H1 (cell line): ENCODE data around the gene MIPEP. TPM values are rescaled to one million over a fixed set of nuclear protein-coding genes. Genes with fewer than 3 reads are reported as not detected.

Source experiments
- CTCF ChIA-PET: fragments of 300-600 bp; sonication (Branson Sonifier 250); formaldehyde crosslinking; loops from one replicate; lab custom pipeline; 2021; ENCODE audit not compliant: partially characterized antibody; lab: Charles Lee
- POLR2A ChIA-PET: fragments of 300-600 bp; sonication (Branson Sonifier 250); formaldehyde crosslinking; loops from one replicate; lab custom pipeline; 2021; ENCODE audit warnings: inconsistent platforms; ENCODE audit not compliant: partially characterized antibody; lab: Charles Lee
- DNase-seq, 2 experiments: peaks; one replicate each; pipeline versions ENCODE4 v3.0.0 to v3.0.0-alpha.2; 2010 to 2022; ENCODE audit warnings: low spot score in 2 of 2, low read depth in 1 of 2, mixed read lengths in 1 of 2
- FAIRE-seq: peaks from 2 replicates; lab custom pipeline; 2011; peaks lifted over from hg19 to GRCh38; lab: Jason Lieb, UNC
- H2AFZ ChIP-seq: 2 replicates; pipeline ENCODE4 v1.8.1; 2012; ENCODE audit warnings: low read length, inconsistent platforms
- H2AK5ac ChIP-seq: 2 replicates; pipeline ENCODE4 v1.6.1; 2013; ENCODE audit warnings: low read depth, low read length
- H2BK120ac ChIP-seq: replicated peaks from 2 replicates; pipeline ENCODE3; 2013; ENCODE audit warnings: low read depth, low read length, inconsistent platforms
- H2BK12ac ChIP-seq: 2 replicates; pipeline ENCODE4 v1.6.1; 2013; ENCODE audit warnings: low read depth, low read length
- H2BK15ac ChIP-seq: 2 replicates; pipeline ENCODE4 v1.6.1; 2013; ENCODE audit warnings: low read length
- H2BK20ac ChIP-seq: 2 replicates; pipeline ENCODE4 v1.6.1; 2013; ENCODE audit warnings: low read length
- H2BK5ac ChIP-seq: 2 replicates; pipeline ENCODE4 v1.6.1; 2013; ENCODE audit warnings: low read depth, low read length
- H3K14ac ChIP-seq: 2 replicates; pipeline ENCODE4 v1.6.1; 2013; ENCODE audit warnings: inconsistent platforms; ENCODE audit not compliant: insufficient read length
- H3K18ac ChIP-seq: 2 replicates; pipeline ENCODE4 v1.6.1; 2013; ENCODE audit warnings: low read length; ENCODE audit errors: extremely low read depth
- H3K23ac ChIP-seq: 2 replicates; pipeline ENCODE4 v1.6.1; 2013; ENCODE audit warnings: inconsistent platforms; ENCODE audit not compliant: insufficient read length
- H3K23me2 ChIP-seq: 2 replicates; pipeline ENCODE4 v1.6.1; 2013; ENCODE audit warnings: low read depth, low read length
- H3K27ac ChIP-seq: 2 replicates; pipeline ENCODE4 v1.6.1; 2011; ENCODE audit warnings: low read depth, low read length, inconsistent platforms
- H3K27me3 ChIP-seq, 4 experiments: replicated peaks in 1 of 4; 1 replicate in 1 of 4; 2 replicates in 3 of 4; pipeline versions ENCODE4 v1.6.1 to v1.8.1; 2011 to 2013; ENCODE audit warnings: low read length in 3 of 4, mild to moderate bottlenecking in 3 of 4, inconsistent platforms in 2 of 4, mixed read lengths in 2 of 4, moderate library complexity in 1 of 4; ENCODE audit not compliant: control insufficient read depth in 3 of 4, insufficient read depth in 3 of 4; ENCODE audit errors: extremely low read depth in 1 of 4
- H3K36me3 ChIP-seq, 4 experiments: 2 replicates each; pipeline versions ENCODE4 v1.6.1 to v1.8.1; 2011 to 2013; ENCODE audit warnings: mild to moderate bottlenecking in 4 of 4, low read length in 3 of 4, moderate library complexity in 2 of 4, control low read depth in 1 of 4, inconsistent platforms in 1 of 4; ENCODE audit not compliant: insufficient read depth in 4 of 4, control insufficient read depth in 2 of 4
- H3K4ac ChIP-seq: replicated peaks from 2 replicates; pipeline ENCODE3; 2013; ENCODE audit warnings: low read length, low read depth, mixed read lengths, inconsistent platforms; ENCODE audit not compliant: insufficient read length
- H3K4me1 ChIP-seq, 4 experiments: replicated peaks in 1 of 4; 1 replicate in 1 of 4; 2 replicates in 3 of 4; pipeline versions ENCODE4 v1.6.1 to v1.8.1; 2011 to 2013; ENCODE audit warnings: low read length in 3 of 4, inconsistent platforms in 2 of 4, mixed read lengths in 1 of 4; ENCODE audit not compliant: insufficient read depth in 4 of 4, control insufficient read depth in 3 of 4
- H3K4me2 ChIP-seq, 2 experiments: 2 replicates each; pipeline versions ENCODE4 v1.6.1 to v1.8.1; 2011 to 2013; ENCODE audit warnings: low read depth in 2 of 2, low read length in 2 of 2, control low read depth in 1 of 2, inconsistent platforms in 1 of 2, mild to moderate bottlenecking in 1 of 2; ENCODE audit not compliant: insufficient read depth in 1 of 2
- H3K4me3 ChIP-seq, 4 experiments: fragments of 200-600, 300-600 bp in 1 of 4; sonication (generic), shearing (Covaris generic), sonication (Bioruptor Twin) in 1 of 4; 2 replicates each; pipeline versions ENCODE4 v1.5.1 to v1.8.1; 2011 to 2016; ENCODE audit warnings: low read length in 4 of 4, low read depth in 3 of 4, control low read depth in 2 of 4, inconsistent platforms in 2 of 4, mild to moderate bottlenecking in 2 of 4, mixed read lengths in 1 of 4, moderate library complexity in 1 of 4; ENCODE audit not compliant: insufficient read depth in 2 of 4; ENCODE audit errors: extremely low read depth in 1 of 4
- H3K56ac ChIP-seq: replicated peaks from 2 replicates; pipeline ENCODE3; 2013; ENCODE audit warnings: low read depth, mild to moderate bottlenecking, mixed read lengths, low read length, inconsistent platforms; ENCODE audit not compliant: insufficient read length
- H3K79me1 ChIP-seq: 2 replicates; pipeline ENCODE4 v1.6.1; 2013; ENCODE audit warnings: low read depth, low read length, control low read depth
- H3K79me2 ChIP-seq, 2 experiments: 2 replicates each; pipeline versions ENCODE4 v1.6.1 to v1.8.1; 2012 to 2013; ENCODE audit warnings: low read length in 2 of 2, mild to moderate bottlenecking in 2 of 2, inconsistent platforms in 1 of 2; ENCODE audit not compliant: insufficient read depth in 2 of 2, control insufficient read depth in 1 of 2
- H3K9ac ChIP-seq, 4 experiments: replicated peaks in 1 of 4; 1 replicate in 1 of 4; 2 replicates in 3 of 4; pipeline versions ENCODE4 v1.6.1 to v1.8.1; 2011 to 2013; ENCODE audit warnings: low read depth in 3 of 4, low read length in 3 of 4, control low read depth in 2 of 4, mild to moderate bottlenecking in 2 of 4, moderate library complexity in 2 of 4, inconsistent platforms in 1 of 4; ENCODE audit errors: extremely low read depth in 1 of 4
- H3K9me3 ChIP-seq, 2 experiments: 2 replicates each; pipeline versions ENCODE4 v1.6.1 to v1.8.1; 2012 to 2013; ENCODE audit warnings: mild to moderate bottlenecking in 2 of 2, moderate library complexity in 2 of 2, control low read depth in 1 of 2, inconsistent platforms in 1 of 2, low read depth in 1 of 2, low read length in 1 of 2, mixed read lengths in 1 of 2; ENCODE audit not compliant: insufficient read depth in 2 of 2
- H4K20me1 ChIP-seq, 2 experiments: replicated peaks in 1 of 2; 2 replicates each; pipeline versions ENCODE3 to v1.8.1; 2011 to 2013; ENCODE audit warnings: inconsistent platforms in 2 of 2, low read length in 2 of 2, mild to moderate bottlenecking in 1 of 2; ENCODE audit not compliant: insufficient read depth in 2 of 2, control insufficient read depth in 1 of 2
- H4K5ac ChIP-seq: 2 replicates; pipeline ENCODE4 v1.6.1; 2013; ENCODE audit warnings: low read length, low read depth, mixed read lengths, inconsistent platforms; ENCODE audit not compliant: insufficient read length
- H4K8ac ChIP-seq: 2 replicates; pipeline ENCODE4 v1.8.0; 2013; ENCODE audit warnings: mild to moderate bottlenecking, moderate library complexity, low read length, inconsistent platforms; ENCODE audit not compliant: insufficient read depth; ENCODE audit errors: extremely low read depth
- H4K91ac ChIP-seq: replicated peaks from 2 replicates; pipeline ENCODE3; 2013; ENCODE audit warnings: low read length, mixed read lengths, inconsistent platforms; ENCODE audit not compliant: insufficient read length
- CBX8 ChIP-seq: fragments of 300-800, 300-1000 bp; sonication (generic); IDR thresholded peaks from 2 replicates; pipeline ENCODE4 v1.7.1; 2016; ENCODE audit warnings: low read depth, low read length, borderline replicate concordance
- KDM1A ChIP-seq: fragments of 200-600, 300-600 bp; sonication (generic); IDR thresholded peaks from 2 replicates; pipeline ENCODE4 v1.7.1; 2016; ENCODE audit warnings: mild to moderate bottlenecking, low read length, borderline replicate concordance
- POU5F1 ChIP-seq: IDR thresholded peaks from 2 replicates; pipeline ENCODE4 v1.6.1; 2011; ENCODE audit warnings: low read depth, mild to moderate bottlenecking, low read length, moderate library complexity
- RAD21 ChIP-seq, 2 experiments: IDR thresholded peaks in 1 of 2; conservative IDR thresholded peaks in 1 of 2; 2 replicates each; pipeline ENCODE4 v1.6.1; 2011; ENCODE audit warnings: low read depth in 2 of 2, low read length in 2 of 2, improper control_type of control experiment in 1 of 2, inconsistent platforms in 1 of 2, mild to moderate bottlenecking in 1 of 2, moderate library complexity in 1 of 2
- RBBP5 ChIP-seq: IDR thresholded peaks from 2 replicates; pipeline ENCODE4 v1.7.1; 2012; ENCODE audit warnings: low read depth, mild to moderate bottlenecking, inconsistent platforms, low read length, moderate library complexity, borderline replicate concordance
- RXRA ChIP-seq: IDR thresholded peaks from 2 replicates; pipeline ENCODE4 v1.6.1; 2011; ENCODE audit warnings: low read depth, mild to moderate bottlenecking, low read length, moderate library complexity; ENCODE audit not compliant: insufficient read depth
- SAP30 ChIP-seq: fragments of 300-600 bp; sonication (generic); IDR thresholded peaks from 2 replicates; pipeline ENCODE4 v1.7.1; 2012; ENCODE audit warnings: low read length, moderate library complexity, mild to moderate bottlenecking, inconsistent platforms; ENCODE audit not compliant: insufficient read depth, insufficient replicate concordance
- SP4 ChIP-seq: IDR thresholded peaks from 2 replicates; pipeline ENCODE4 v1.6.1; 2012; ENCODE audit warnings: low read length, inconsistent platforms
- TBP ChIP-seq: IDR thresholded peaks from 2 replicates; pipeline ENCODE4 v1.6.1; 2011; ENCODE audit warnings: low read depth, low read length, improper control_type of control experiment
- YY1 ChIP-seq: IDR thresholded peaks from 2 replicates; pipeline ENCODE4 v1.6.1; 2011; ENCODE audit warnings: low read depth, mild to moderate bottlenecking, low read length
- WGBS, 2 experiments: shearing (Covaris generic) in 1 of 2; methylation state at CpG; one replicate each; pipeline versions ENCODE4 v1.1.6 to v1.1.7; 2013 to 2015; ENCODE audit warnings: low lambda C conversion rate in 2 of 2, mixed read lengths in 2 of 2, inconsistent platforms in 1 of 2, low coverage in 1 of 2, missing lambda C conversion rate in 1 of 2; ENCODE audit not compliant: insufficient replicate concordance in 2 of 2, insufficient coverage in 1 of 2, insufficient read length in 1 of 2; ENCODE audit errors: extremely low coverage in 1 of 2, missing lambda C conversion rate in 1 of 2; 5-methylcytosine and 5-hydroxymethylcytosine counted together
- polyA plus RNA-seq, 7 experiments: library from polyadenylated mRNA; depleted of rRNA in 3 of 7; stranded (reverse) in 5 of 7; unstranded in 2 of 7; fragments of >200 nt in 5 of 7; fragments of 200-250 nt in 2 of 7; gene quantifications; 1 replicate in 5 of 7; 2 replicates in 1 of 7; 4 replicates in 1 of 7; pipeline versions ENCODE4 v1.2.1 to v1.2.3, GENCODE V29; 2011 to 2013; ENCODE audit warnings: missing spikeins in 2 of 7, mixed read lengths in 2 of 7
- total RNA-seq: library from RNA; stranded (reverse); fragmentation: NEBNext Ultra II Directional; extraction: Animal tissue kit (Norgen Biotek cat#: 25700); gene quantifications from 2 replicates; pipeline ENCODE4 v1.2.1, GENCODE V29; 2021

Gene MIPEP
- total and polyA plus RNA-seq, 2 of the 8 experiments (the other 6 are each of a cell fraction or from before 2014, with no cell fraction given), result 24.0 to 24.2 TPM

- CTCF ChIA-PET, result no interaction called here
- Histone ChIP-seq H3K79me2 (no peaks in the 10 kb centered on the region), H2BK120ac (no peak overlapping the region), H3K18ac (no peak overlapping the region), H3K9ac (no peak overlapping the region), H2AFZ (no peak overlapping the region), H3K23me2 (no peaks in the 10 kb centered on the region), H3K4me2 (no peak overlapping the region), H4K91ac (no peak overlapping the region), H3K79me1 (no peaks in the 10 kb centered on the region), H2BK12ac (no peak overlapping the region), H3K4me1 (peaks cover 0 to 2% (median 0%) of the 10 kb centered on the region in 4 experiments; a peak in 2 of 7 replicates), H3K23ac (no peak overlapping the region), H3K36me3 (no peaks in the 10 kb centered on the region), H3K9me3 (0 out of 4 replicates have a peak, but pooled peaks cover 0 to 5% of the 10 kb centered on the region in 2 experiments), H4K8ac (no peak overlapping the region), H3K4ac (no peak overlapping the region), H3K56ac (no peak overlapping the region)
- FAIRE-seq, result no peak
- TF ChIP-seq SP4 (no peak), SAP30 (no peak), RXRA (no peak), RAD21 (IDR thresholded peaks at IDR 0.05 in 1 of 2, conservative IDR thresholded peaks at IDR 0.05 in 1 of 2; ENCODE audit: low read depth in 2 of 2, low read length in 2 of 2) (no peak), TBP (no peak), POU5F1 (no peak), CBX8 (no peak), YY1 (no peak), RBBP5 (no peak), KDM1A (no peak)
- TF ChIP-seq, all 59 proteins: peak for 0
- Histone ChIP-seq H3K14ac (no peak overlapping the region), H2AK5ac (no peak overlapping the region), H4K5ac (no peak overlapping the region), H2BK20ac (no peak overlapping the region), H2BK15ac (no peak overlapping the region), H2BK5ac (no peak overlapping the region), H3K27me3 (no peaks in the 10 kb centered on the region), H3K27ac (no peak overlapping the region), H4K20me1 (peaks cover 0 to 1% of the 10 kb centered on the region in 2 experiments), H3K4me3 (no peak overlapping the region)
- POLR2A ChIA-PET, result no interaction called here
- no peak for DNase-seq
- WGBS, 2 experiments, result 94% methylated on average over 1 of the region's 1 CpG; no CpG with 5 or more reads in 1 of the 2 experiments
These were observed 178.8 kb downstream of the MIPEP start for GRCh38 chr13:23710366-23710765.
